WI38 (cell line): ENCODE results near the gene RBM15.

Experiments
- H3K4me3 ChIP-seq: 2 replicates; pipeline ENCODE4 v1.5.1; 2011; ENCODE audit warnings: low read depth, mild to moderate bottlenecking, control low read depth, low read length
- TF ChIP-seq, protein P1 (sequence below): IDR thresholded peaks from 2 replicates; pipeline ENCODE4 v1.5.1; 2012; ENCODE audit warnings: low read depth, mild to moderate bottlenecking, control low read depth, low read length

RBM15 gene

DNA sequence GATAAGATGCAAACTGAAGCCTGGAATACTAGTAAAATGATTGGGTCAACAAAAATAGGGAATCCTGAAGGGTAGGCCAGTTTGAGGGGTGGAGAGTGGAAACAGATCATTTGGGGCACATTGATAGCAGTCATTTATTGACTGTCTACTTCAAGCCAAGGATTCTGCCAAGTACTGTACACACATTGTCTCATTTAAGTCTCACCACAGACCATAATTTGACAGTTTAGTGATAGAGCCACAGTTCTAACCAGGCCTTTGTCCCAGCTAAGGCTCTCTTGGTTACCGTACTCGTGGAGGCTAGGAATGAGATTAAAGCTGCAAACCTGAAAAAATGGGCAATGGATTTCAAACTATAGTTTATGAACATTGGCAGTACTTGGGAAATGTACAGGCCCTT, 11.2 kb downstream of the RBM15 start:
- TF ChIP-seq, protein P1, sequence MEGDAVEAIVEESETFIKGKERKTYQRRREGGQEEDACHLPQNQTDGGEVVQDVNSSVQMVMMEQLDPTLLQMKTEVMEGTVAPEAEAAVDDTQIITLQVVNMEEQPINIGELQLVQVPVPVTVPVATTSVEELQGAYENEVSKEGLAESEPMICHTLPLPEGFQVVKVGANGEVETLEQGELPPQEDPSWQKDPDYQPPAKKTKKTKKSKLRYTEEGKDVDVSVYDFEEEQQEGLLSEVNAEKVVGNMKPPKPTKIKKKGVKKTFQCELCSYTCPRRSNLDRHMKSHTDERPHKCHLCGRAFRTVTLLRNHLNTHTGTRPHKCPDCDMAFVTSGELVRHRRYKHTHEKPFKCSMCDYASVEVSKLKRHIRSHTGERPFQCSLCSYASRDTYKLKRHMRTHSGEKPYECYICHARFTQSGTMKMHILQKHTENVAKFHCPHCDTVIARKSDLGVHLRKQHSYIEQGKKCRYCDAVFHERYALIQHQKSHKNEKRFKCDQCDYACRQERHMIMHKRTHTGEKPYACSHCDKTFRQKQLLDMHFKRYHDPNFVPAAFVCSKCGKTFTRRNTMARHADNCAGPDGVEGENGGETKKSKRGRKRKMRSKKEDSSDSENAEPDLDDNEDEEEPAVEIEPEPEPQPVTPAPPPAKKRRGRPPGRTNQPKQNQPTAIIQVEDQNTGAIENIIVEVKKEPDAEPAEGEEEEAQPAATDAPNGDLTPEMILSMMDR = no peak
- H3K4me3 ChIP-seq = no peak overlapping the region

DNA sequence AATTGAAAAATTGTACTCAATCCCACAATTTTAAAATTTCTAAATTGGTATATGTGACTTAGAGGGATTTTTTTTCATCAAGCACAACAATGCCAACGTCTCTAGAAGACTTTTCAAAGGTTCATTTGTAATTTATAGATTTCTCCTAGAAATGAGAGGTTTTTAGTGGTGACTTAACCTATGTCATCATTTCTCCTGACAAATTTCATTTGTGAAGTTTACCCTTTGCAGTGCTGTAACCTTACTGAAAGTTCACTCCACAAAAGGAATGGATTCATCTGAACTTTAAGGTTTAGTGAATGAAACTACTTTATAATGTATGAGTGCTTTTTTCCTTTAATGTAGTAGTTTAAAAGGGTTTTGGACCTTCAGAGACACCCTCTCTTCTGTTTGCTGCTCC, 16.1 kb downstream of the RBM15 start:
- TF ChIP-seq, protein P1 = no peak
- no peak overlapping the region for H3K4me3 ChIP-seq

DNA sequence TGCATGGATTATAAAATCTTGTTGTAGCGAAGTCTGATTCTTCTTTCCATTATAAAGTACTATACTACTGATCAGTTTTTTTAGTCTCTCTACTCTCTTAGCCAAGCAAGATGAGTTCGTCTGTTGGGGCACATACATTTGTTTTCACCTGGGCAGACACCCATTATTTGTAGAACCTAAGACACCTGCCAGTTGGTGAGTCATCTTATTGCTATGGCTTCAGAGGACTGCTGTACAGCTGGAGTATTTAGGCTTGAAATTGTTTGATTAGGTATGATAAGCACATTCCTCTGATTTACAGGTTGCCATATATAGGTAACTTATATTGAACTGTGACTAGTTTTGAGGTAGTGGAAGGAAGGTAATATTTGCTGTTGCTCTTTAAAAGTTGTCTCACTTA, 17.2 kb downstream of the RBM15 start:
- TF ChIP-seq, protein P1 = no peak
- H3K4me3 ChIP-seq = no peak overlapping the region

DNA sequence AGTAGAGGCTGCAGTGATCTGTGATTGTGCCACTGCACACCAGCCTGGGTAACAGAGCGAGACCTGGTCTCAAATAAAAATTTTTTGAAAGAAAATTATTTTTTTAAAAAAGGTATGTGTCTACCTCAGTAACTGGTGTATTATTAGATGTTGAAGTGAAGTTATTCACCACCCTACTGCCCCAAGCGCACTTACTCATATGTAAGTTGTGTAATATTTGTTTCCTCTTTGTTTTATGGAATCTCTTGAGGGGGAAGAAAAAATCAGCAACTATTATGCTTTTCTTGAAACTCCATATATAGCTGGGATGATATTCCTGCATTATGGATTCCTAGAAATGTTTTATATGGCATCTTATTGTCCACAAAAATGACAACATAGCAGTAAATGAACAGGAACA, 21.3 kb downstream of the RBM15 start:
- TF ChIP-seq, protein P1 = no peak
- H3K4me3 ChIP-seq = no peak overlapping the region

DNA sequence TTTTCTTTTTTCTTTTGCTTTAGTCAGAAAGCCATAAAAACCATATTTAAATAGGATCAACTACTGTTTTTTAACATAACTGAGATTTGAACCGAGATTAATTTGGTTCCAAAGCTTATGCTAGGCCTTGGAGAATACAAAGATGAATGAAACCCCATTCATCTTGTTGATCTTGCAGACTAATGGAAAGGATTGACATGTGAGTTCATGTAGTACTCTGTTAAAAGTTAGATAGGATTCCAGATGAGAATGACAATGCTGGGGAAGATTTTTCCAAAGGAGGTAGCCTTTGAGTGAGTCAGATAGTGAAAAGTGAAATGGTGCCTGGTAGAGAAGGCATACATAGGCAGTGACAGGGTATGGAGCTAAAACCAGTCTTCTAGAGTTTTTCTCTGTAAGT, 22.7 kb downstream of the RBM15 start:
- H3K4me3 ChIP-seq = no peak overlapping the region
- TF ChIP-seq, protein P1 = no peak

DNA sequence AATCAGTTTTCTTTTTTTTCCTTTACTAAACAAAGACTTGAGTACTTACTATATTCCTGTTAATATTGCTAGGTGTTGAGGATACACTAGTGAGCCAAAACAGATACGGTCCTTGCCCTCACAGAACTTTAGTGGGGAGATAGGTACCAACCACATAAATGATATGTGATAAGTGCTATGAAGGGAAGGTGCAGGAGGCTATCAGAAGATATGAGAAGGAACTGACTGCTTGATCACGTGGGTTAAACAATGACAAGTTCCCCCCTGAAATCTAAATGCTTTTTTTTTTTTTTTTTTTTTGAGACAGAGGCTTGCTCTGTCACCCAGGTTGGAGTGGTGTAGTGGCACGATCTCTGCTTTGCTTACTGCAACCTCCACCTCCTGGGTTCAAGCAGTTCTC, 25.0 kb downstream of the RBM15 start:
- H3K4me3 ChIP-seq = no peak overlapping the region
- TF ChIP-seq, protein P1 = no peak

DNA sequence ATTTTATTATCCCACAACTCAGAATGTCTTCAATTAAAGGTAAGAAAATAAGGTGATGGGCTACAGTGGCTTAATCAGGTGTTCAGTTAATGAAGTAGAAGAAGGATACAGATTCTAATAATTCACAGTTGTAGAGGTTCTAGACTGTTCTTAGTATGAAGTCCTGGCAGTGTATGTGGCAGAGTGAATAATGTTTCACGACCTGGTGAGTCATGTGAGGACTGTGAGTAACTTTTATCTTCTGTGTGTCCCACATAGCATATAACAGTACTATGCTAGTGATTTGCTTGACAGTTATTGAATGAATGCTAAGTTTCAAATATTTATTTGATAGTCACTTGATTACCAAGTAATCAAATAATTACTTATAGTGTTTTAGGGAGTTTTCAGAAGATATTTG, 31.6 kb downstream of the RBM15 start:
- TF ChIP-seq, protein P1 = no peak
- no peak overlapping the region for H3K4me3 ChIP-seq
